AG10803 (cell line): ENCODE results near the gene LMAN2L.

ENCODE experiments used
- DNase-seq: peaks from one replicate; pipeline ENCODE4 v3.0.0; 2010; ENCODE audit warnings: low read depth
- H3K4me3 ChIP-seq: 2 replicates; pipeline ENCODE4 v1.5.1; 2011; ENCODE audit warnings: mild to moderate bottlenecking, low read length, control low read depth
- TF ChIP-seq, protein P1 (sequence below): conservative IDR thresholded peaks from 2 replicates; pipeline ENCODE4 v1.5.1; 2011; ENCODE audit warnings: mild to moderate bottlenecking, low read length, control low read depth, inconsistent platforms

LMAN2L gene

DNA sequence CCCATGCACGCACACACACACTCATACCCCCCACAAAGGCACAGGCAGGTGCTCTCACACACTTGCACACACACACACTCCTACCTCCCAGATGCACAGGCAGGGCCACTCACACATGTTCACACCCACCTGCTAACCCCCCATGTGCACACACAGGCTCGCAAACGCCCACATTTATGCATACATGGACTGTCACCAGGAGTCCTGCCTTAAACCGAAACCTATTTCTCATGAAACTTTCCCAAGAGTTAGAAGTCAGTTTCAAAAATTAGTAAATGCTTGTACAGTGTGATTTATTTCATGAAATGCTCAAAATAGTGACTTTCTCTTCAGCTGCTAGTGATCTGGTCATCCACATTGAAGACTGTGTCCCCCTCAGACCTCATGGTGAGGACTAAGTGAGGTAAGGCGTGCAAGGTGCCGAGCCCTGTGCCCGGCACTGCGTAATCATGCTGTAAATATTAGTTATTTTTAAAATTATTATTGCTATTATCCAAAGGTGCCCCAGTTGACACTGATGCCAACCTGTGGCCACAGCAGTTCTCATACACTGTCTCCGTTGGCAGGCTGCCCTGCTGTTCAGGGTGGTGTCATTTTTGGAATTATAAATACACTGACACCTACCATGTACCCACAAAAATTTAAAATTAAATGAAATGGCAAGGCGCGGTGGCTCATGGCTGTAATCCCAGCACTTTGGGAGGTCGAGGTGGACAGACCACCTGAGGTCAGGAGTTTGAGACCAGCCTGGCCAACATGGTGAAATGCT is 33.2 kb upstream of the LMAN2L start:
- no peak for DNase-seq
- TF ChIP-seq, protein P1, sequence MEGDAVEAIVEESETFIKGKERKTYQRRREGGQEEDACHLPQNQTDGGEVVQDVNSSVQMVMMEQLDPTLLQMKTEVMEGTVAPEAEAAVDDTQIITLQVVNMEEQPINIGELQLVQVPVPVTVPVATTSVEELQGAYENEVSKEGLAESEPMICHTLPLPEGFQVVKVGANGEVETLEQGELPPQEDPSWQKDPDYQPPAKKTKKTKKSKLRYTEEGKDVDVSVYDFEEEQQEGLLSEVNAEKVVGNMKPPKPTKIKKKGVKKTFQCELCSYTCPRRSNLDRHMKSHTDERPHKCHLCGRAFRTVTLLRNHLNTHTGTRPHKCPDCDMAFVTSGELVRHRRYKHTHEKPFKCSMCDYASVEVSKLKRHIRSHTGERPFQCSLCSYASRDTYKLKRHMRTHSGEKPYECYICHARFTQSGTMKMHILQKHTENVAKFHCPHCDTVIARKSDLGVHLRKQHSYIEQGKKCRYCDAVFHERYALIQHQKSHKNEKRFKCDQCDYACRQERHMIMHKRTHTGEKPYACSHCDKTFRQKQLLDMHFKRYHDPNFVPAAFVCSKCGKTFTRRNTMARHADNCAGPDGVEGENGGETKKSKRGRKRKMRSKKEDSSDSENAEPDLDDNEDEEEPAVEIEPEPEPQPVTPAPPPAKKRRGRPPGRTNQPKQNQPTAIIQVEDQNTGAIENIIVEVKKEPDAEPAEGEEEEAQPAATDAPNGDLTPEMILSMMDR = no peak
- H3K4me3 ChIP-seq = no peak overlapping the region

DNA sequence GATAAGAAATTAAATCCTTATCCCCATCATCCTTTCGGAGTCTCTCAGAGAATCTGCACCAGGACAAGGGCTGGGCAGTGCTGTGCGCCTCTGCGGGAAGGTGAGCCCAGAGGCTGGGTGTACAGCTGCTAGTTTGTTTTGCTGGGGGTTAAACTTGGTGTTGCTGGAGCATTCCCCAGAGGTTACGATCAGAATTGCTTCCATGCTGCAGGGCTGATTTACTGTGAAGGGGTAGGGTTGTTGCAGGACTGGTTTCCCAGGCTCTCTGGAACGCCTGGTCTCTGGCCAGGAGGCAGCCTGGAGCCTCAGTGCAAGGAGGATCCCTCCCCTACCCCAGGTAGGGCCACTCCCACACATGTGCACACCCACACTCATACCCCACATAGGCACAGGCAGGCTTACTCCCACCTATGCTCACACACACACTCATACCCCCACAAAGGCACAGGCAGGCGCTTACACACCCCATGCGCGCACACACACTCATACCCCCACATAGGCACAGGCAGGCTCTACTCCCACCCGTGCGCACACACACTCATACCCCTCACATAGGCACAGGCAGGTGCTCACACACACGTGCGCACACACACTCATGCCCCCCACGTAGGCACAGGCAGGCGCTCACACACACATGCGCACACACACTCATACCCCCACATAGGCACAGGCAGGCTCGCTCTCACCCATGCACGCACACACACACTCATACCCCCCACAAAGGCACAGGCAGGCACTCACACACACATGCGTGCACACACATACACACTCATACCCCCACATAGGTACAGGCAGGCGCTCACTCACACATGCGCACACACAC is 32.1 kb upstream of the LMAN2L start:
- DNase-seq = no peak
- TF ChIP-seq, protein P1 = no peak
- H3K4me3 ChIP-seq = no peak overlapping the region

DNA sequence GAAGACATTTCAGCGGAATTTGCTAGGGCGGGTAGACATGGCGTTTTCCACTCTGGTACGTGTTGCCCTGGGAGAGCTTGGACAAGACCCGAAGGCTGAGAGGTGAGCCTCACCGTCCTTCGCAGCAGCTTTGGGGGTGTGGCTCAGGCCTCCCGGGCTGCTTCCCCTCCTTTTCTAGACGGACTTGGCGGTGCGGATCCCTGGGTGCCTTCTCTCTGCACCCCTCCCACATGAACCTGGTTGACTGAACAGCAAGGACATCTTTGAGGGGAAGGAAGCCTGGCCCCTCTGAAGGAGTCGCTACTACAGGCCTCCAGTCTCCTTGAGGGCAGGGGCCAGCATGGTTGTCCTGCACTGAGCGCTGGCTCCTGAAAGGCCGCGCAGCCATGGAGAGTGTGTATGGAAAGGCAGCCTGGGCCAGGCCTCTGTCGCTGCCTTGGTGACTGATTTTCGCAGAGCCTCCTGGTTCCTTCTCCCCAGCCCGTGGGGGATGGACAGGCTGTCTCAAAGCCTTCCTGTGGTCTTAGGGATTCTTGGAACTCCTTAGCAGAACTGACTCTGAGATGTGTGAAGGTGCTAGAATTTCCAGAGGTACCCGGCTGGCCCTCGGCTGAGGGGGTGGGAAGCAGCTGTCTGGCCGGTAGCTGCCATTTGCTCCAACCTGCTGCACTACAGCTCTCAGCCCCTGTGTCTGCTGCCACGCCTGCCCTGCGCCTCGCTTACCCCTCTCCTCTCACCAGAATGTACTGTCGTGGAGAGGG is 30.8 kb upstream of the LMAN2L start:
- TF ChIP-seq, protein P1 = no peak
- no peak for DNase-seq

DNA sequence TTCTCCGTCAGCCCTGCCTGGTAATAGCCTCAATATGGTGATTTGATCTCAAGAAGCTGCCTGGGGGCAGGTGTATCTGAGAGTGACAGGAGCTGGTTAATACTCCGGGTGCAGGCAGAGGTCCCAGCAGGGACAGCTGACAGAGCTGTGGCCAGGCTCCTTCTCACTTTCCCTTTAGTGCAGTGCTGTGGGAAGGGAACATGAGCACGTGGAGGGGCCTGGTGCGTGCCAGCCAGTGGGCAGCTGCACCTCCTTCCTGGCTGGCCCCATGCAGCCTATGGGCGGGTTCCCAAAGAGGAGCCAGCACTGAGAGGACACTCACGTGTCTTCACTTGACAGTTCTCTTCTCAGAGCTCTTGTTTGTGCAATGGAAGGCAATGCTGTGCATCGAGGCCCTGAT is 29.9 kb upstream of the LMAN2L start:
- TF ChIP-seq, protein P1 = no peak
- no peak for DNase-seq
- no peak overlapping the region for H3K4me3 ChIP-seq

More for the DNA sequence above, 30.8 kb upstream of the LMAN2L start:
- no peak overlapping the region for H3K4me3 ChIP-seq

DNA sequence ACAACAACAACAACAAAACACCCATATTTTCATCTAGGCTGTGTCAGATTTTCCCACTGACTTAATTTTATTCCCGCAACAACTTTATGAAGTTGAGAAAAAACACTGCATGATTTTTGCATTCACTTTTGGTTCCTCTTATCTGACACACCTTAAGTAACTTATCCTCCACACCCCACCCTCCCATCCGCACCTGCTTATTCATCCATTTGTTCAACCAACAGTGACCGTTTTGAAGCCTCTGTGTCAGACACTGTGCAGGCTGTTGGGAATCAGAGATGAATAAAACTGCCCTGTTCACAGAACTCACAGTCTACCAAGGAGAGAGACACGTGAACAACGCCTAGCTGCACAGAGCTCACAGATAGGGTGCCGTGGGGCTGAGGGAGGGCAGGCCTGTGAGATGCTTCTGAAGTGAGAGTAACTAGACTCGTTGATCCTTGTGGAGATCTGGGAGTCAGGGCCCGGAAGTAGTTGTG is 28.3 kb upstream of the LMAN2L start:
- DNase-seq = no peak
- TF ChIP-seq, protein P1 = no peak
- no peak overlapping the region for H3K4me3 ChIP-seq

DNA sequence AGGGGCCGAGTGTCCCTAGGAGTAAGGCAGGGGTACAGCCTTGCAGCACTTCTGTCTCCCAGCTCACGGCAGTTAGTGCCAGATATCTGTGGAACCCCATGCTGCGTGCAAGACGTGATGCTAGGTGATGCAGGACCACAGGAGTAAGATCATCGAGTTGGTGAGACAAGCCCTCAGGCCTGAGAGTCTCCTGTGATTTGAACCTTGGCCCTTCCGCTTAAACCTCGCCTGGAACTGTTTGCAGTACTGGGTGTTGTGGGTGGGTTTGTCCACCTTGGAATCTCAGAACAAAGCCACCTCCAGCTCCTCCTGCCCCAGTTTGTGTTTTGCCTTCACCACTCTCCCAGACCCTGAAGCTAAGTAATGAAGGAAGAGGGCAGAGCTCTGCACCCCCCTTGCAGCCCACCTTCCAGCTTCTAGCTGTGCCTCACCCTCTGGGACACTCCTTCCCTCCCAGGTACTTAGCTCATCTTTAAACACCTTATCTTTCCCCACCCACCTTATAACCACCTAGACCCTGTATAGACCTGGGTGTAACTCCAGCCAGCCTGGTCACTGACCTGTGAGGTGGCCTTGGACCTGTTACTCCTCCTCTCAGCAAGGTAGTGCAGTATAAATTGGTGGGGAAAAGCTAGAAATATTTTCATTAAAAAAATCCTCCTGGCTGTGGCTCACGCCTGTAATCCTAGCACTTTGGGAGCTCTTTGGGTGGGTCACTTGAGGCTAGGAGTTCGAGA is 27.4 kb upstream of the LMAN2L start:
- no peak overlapping the region for H3K4me3 ChIP-seq
- TF ChIP-seq, protein P1 = no peak
- no peak for DNase-seq
